GM21367 (cell line): Measurements from ENCODE around the gene CPD.
"Not testable (repeated sequence)": the region's sequence is repeated elsewhere in the genome, so short reads cannot be mapped to it uniquely, and the experiment has no call there.

Experiments used
- ATAC-seq: cut with Tn5 transposase; IDR thresholded peaks from one replicate; pipeline ENCODE4 v1.9.1; 2021; ENCODE audit not compliant: unreplicated experiment

Gene CPD

GRCh38 chr17:30426292-30426691 is 47.6 kb downstream of the CPD start:
- ATAC-seq = no peak

GRCh38 chr17:30427611-30428010 is 48.9 kb downstream of the CPD start:
- no peak for ATAC-seq

- ATAC-seq = no peak
Observed at GRCh38 chr17:30429155-30429554, 50.4 kb downstream of the CPD start.

GRCh38 chr17:30433514-30433913 is 54.8 kb downstream of the CPD start:
- ATAC-seq = no peak

GRCh38 chr17:30436729-30437128 is 58.0 kb downstream of the CPD start:
- ATAC-seq = no peak

GRCh38 chr17:30443721-30444120 is 65.0 kb downstream of the CPD start:
- ATAC-seq = no peak

- not testable (repeated sequence) for ATAC-seq
Observed at GRCh38 chr17:30446640-30447039, 67.9 kb downstream of the CPD start.

- ATAC-seq = no peak
Observed at GRCh38 chr17:30449480-30449879, 70.8 kb downstream of the CPD start.

GRCh38 chr17:30450125-30451027 is 71.6 kb downstream of the CPD start:
- no peak for ATAC-seq

GRCh38 chr17:30454635-30455034 is 75.9 kb downstream of the CPD start:
- no peak for ATAC-seq

GRCh38 chr17:30458371-30458770 is 79.6 kb downstream of the CPD start:
- ATAC-seq = no peak

- ATAC-seq = not testable (repeated sequence)
Observed at GRCh38 chr17:30458797-30459413, 80.2 kb downstream of the CPD start.

GRCh38 chr17:30468465-30468864 is 89.7 kb downstream of the CPD start:
- no peak for ATAC-seq

GRCh38 chr17:30472238-30472890 is 93.6 kb downstream of the CPD start:
- ATAC-seq = no peak

GRCh38 chr17:30475206-30475605 is 96.5 kb downstream of the CPD start:
- ATAC-seq = no peak

- ATAC-seq = no peak
Observed at GRCh38 chr17:30476726-30477082, 98.0 kb downstream of the CPD start.

GRCh38 chr17:30477083-30477773 is 98.5 kb downstream of the CPD start, which contains the start of gene GOSR1:
Gene GOSR1 (plus strand): TSS chr17:30477408. CDS start chr17:30477434, 26 bp downstream.
- peak; percentile 86 for ATAC-seq

GRCh38 chr17:30477774-30478115 is 99.0 kb downstream of the CPD start:
- no peak for ATAC-seq

GRCh38 chr17:30482555-30482954 is 103.8 kb downstream of the CPD start:
- no peak for ATAC-seq

GRCh38 chr17:30483159-30483558 is 104.4 kb downstream of the CPD start:
- no peak for ATAC-seq

GRCh38 chr17:30493780-30494179 is 115.1 kb downstream of the CPD start:
- ATAC-seq = no peak
